HUES6 (cell line): ENCODE measurements around the gene SDC4.

Experiments
- H3K27ac ChIP-seq: 2 replicates; pipeline ENCODE4 v1.7.0; 2013; ENCODE audit warnings: low read depth, mild to moderate bottlenecking, low read length, inconsistent platforms
- H3K27me3 ChIP-seq: 2 replicates; pipeline ENCODE4 v1.6.1; 2013; ENCODE audit warnings: low read length; ENCODE audit not compliant: control insufficient read depth, insufficient read depth
- H3K36me3 ChIP-seq: 2 replicates; pipeline ENCODE4 v1.6.1; 2013; ENCODE audit warnings: low read length; ENCODE audit not compliant: control insufficient read depth, insufficient read depth
- H3K4me1 ChIP-seq: 2 replicates; pipeline ENCODE4 v1.6.1; 2013; ENCODE audit warnings: low read length; ENCODE audit not compliant: control insufficient read depth, insufficient read depth
- H3K4me3 ChIP-seq: 2 replicates; pipeline ENCODE4 v1.5.1; 2013; ENCODE audit warnings: low read depth, low read length
- H3K9ac ChIP-seq: one replicate; pipeline ENCODE4 v1.6.1; 2013; ENCODE audit warnings: mild to moderate bottlenecking, low read length
- H3K9me3 ChIP-seq: 2 replicates; pipeline ENCODE4 v1.6.1; 2013; ENCODE audit warnings: low read depth, low read length; ENCODE audit not compliant: control insufficient read depth, insufficient read depth

SDC4 gene

DNA sequence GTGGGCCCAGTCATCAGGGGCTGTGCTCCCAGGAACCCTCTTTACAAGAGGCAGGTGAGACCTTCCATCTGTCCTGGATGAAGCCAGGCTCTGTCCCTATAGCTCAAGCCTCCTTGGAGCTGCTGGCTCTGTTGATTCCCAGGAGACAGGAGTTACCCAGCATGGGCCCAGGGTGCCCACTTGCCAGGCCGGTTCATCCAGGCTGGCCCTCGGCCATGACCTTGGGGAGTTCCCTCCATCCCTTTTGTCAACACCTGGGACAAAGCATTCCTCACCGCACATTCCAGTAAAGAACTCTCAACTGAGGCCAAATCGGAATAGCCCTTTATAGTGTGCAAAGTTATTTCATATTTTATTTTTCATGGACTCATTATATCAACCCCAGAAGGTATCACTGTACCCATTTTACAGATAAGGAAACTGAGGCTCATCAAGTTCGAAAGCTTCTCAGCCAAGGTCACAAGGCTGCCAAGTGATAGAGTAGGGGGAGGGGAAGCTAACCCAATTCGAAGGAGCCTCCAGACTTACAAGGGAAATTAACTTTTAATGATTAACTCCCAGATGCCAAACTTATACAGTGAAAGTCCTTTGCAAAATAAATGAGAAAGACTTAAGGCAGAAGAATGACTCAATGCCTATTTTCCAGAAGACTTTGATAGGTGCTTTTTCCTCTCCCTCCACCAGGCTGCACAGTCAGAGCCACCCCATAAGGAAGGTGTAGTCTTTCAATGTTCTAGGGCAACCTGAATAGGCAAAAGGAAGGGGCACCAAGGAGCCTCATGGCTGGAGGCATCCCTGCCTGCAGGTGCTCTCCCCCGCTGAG lies 18.5 kb downstream of the SDC4 start:
- Histone ChIP-seq H3K36me3 (peaks cover 72% of the 10 kb centered on the region), H3K27ac (no peak overlapping the region), H3K4me3 (no peak overlapping the region), H3K9ac (no peak overlapping the region), H3K27me3 (no peaks in the 10 kb centered on the region), H3K4me1 (peaks cover 5% of the 10 kb centered on the region; the same call in 1 of the 2 replicates), H3K9me3 (no peaks in the 10 kb centered on the region)

DNA sequence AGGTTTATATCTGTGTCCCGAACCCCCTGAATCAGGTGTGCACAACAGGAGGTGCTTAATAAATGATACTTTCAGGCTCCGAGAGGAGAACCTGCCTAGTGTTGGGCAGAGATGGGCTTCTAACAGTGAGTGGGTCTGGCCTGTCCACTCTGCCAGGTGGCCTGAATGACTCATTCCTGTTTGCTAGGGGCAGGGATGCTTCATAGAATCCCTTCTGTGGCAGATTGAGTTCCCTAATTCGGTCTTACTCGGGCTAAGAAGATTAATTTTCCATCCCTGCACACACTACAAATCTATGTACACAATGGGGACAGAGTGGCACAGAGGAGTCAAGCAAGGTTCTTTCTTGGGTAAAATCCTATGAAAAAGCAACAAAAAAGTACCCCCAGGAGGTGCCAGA lies 19.8 kb downstream of the SDC4 start:
- Histone ChIP-seq H3K9ac (no peak overlapping the region), H3K4me3 (no peak overlapping the region), H3K4me1 (peaks cover 5% of the 10 kb centered on the region; the same call in 1 of the 2 replicates), H3K36me3 (peaks cover 70% of the 10 kb centered on the region), H3K27me3 (no peaks in the 10 kb centered on the region), H3K9me3 (no peaks in the 10 kb centered on the region), H3K27ac (no peak overlapping the region)

- peaks cover 45% of the 10 kb centered on the region for H3K36me3 ChIP-seq
- peaks cover 5% of the 10 kb centered on the region; the same call in 1 of the 2 replicates for H3K4me1 ChIP-seq
- no peaks in the 10 kb centered on the region for H3K27me3 ChIP-seq
- no peak overlapping the region for H3K27ac ChIP-seq
- no peak overlapping the region for H3K9ac ChIP-seq
- no peak overlapping the region for H3K4me3 ChIP-seq
- H3K9me3 ChIP-seq, result no peaks in the 10 kb centered on the region
Observed at GRCh38 chr20:45325371-45325770, 22.9 kb downstream of the SDC4 start.

DNA sequence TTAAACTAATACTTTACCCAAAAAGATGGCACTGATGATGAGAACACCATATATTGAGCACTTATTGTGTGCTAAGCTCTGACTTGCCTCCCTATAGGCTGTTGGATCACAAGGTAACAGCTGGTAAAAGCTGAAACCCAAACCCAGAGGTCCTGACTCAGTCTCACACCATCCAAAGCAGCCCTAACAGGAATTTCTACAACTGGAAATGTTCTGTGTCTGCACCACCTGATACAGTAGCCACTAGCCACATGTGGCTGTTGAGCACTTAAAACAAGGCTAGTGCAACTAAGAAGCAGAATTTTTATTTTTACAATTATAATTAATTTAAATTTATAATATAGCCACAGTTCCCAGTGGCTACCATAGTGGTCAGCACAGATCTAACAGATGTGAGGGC lies 24.5 kb downstream of the SDC4 start:
- H3K27me3 ChIP-seq, result no peaks in the 10 kb centered on the region
- no peak overlapping the region for H3K27ac ChIP-seq
- H3K4me3 ChIP-seq, result no peak overlapping the region
- peaks cover 28% of the 10 kb centered on the region for H3K36me3 ChIP-seq
- no peaks in the 10 kb centered on the region for H3K9me3 ChIP-seq
- peaks cover 5% of the 10 kb centered on the region; the same call in 1 of the 2 replicates for H3K4me1 ChIP-seq
- H3K9ac ChIP-seq, result no peak overlapping the region

GRCh38 chr20:45322952-45323383 lies 25.3 kb downstream of the SDC4 start:
- Histone ChIP-seq H3K4me3 (no peak overlapping the region), H3K36me3 (peaks cover 21% of the 10 kb centered on the region), H3K27me3 (no peaks in the 10 kb centered on the region), H3K27ac (no peak overlapping the region), H3K9me3 (no peaks in the 10 kb centered on the region), H3K9ac (no peak overlapping the region), H3K4me1 (peaks cover 5% of the 10 kb centered on the region; the same call in 1 of the 2 replicates)

GRCh38 chr20:45320948-45321595 lies 27.2 kb downstream of the SDC4 start:
- Histone ChIP-seq H3K36me3 (peaks cover 5% of the 10 kb centered on the region), H3K27ac (no peak overlapping the region), H3K27me3 (0 out of 2 replicates have a peak, but pooled peaks cover 1% of the 10 kb centered on the region), H3K9ac (no peak overlapping the region), H3K4me3 (no peak overlapping the region), H3K9me3 (no peaks in the 10 kb centered on the region), H3K4me1 (peaks cover 5% of the 10 kb centered on the region; the same call in 1 of the 2 replicates)

DNA sequence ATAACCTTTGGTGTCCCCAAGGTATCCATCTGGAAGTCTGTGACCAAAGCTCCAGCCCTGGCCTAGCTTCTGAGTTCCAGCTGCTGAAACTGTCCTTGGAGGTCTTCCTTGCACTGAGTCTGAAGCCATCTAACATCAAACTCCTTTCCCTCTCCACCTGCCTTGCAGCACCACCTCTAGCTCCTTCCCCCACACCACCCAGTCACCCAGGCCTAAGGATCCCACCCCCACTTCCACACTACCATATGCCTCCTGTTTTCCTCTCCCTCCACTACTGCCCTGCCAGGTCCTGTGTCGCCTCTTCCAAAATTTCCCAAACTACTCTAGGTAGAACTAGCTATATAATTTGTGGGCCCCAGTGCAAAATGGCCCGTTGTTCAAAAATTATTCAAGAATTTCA lies 29.3 kb downstream of the SDC4 start:
- no peak overlapping the region for H3K9ac ChIP-seq
- H3K9me3 ChIP-seq, result no peaks in the 10 kb centered on the region
- H3K27ac ChIP-seq, result no peak overlapping the region

GRCh38 chr20:45318386-45318939 lies 29.8 kb downstream of the SDC4 start:
- Histone ChIP-seq H3K9ac (no peak overlapping the region), H3K9me3 (no peaks in the 10 kb centered on the region), H3K4me1 (no peaks in the 10 kb centered on the region), H3K36me3 (no peaks in the 10 kb centered on the region), H3K27ac (no peak overlapping the region), H3K27me3 (0 out of 2 replicates have a peak, but pooled peaks cover 5% of the 10 kb centered on the region), H3K4me3 (no peak overlapping the region)

More for the DNA sequence above, 29.3 kb downstream of the SDC4 start:
- Histone ChIP-seq H3K36me3 (no peaks in the 10 kb centered on the region), H3K27me3 (0 out of 2 replicates have a peak, but pooled peaks cover 5% of the 10 kb centered on the region), H3K4me1 (no peaks in the 10 kb centered on the region), H3K4me3 (no peak overlapping the region)

DNA sequence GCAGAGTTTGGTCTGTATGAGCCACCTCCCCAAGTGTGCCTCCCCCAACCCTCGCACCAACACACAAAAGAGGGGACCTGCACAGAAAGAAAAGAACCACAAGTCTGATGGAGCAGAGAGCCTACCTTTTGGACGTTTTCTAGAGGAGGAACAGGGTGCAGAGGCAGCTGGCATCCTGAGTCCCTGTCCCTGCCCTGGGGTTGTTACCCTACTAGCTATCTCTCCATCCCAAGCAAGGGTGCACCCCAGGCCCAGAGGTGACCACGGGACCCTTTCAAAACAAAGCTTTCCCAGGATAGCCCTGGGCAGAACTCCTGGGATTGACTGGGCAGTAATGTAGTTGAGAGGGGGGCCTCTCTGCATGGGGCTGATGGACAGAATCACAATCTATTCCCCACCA lies 30.4 kb downstream of the SDC4 start:
- H3K9me3 ChIP-seq, result no peaks in the 10 kb centered on the region
- peaks cover 5% of the 10 kb centered on the region; the same call in 1 of the 2 replicates for H3K27me3 ChIP-seq
- no peak overlapping the region for H3K27ac ChIP-seq
- no peak overlapping the region for H3K4me3 ChIP-seq
- no peak overlapping the region for H3K9ac ChIP-seq
- no peaks in the 10 kb centered on the region for H3K4me1 ChIP-seq
- H3K36me3 ChIP-seq, result no peaks in the 10 kb centered on the region

GRCh38 chr20:45316150-45317080 lies 31.8 kb downstream of the SDC4 start:
- Histone ChIP-seq H3K9me3 (no peaks in the 10 kb centered on the region), H3K4me1 (no peaks in the 10 kb centered on the region), H3K9ac (no peak overlapping the region), H3K27me3 (peaks cover 12% of the 10 kb centered on the region; the same call in 1 of the 2 replicates), H3K27ac (no peak overlapping the region), H3K36me3 (no peaks in the 10 kb centered on the region), H3K4me3 (no peak overlapping the region)
